ENCODE results near the gene COPG1.
A peak's percentile ranks its signal among the peaks of the same experiment; 100 is the strongest.

DNA sequence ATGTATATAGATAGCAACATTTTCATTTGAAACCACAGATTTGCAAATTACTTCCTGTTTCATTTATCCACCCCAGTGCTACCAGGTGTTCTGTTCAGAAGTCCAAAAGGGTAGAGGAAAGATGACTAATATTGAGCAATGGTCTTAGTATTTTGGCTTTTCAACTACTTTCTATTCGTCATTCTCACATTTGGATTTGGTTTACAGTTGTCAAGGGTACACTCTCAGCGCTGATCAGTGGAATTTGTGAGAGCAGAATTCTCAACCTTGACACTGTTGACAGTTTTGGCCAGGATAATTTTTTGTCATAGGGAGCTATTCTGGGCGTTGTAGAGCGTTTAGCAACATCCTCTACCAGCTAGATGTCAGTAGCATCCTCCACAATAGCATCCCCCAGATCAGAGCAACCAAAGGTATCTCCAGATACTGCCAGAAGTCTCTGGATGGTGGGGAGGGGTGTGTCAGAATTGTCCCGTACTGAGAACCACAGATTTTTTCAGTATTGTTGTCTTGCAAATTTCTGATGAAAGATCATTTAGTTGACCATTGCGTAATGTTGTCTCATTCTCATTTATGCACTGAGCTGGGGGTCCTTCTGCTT is 33.4 kb downstream of the COPG1 start:
- TF ChIP-seq, protein P1, sequence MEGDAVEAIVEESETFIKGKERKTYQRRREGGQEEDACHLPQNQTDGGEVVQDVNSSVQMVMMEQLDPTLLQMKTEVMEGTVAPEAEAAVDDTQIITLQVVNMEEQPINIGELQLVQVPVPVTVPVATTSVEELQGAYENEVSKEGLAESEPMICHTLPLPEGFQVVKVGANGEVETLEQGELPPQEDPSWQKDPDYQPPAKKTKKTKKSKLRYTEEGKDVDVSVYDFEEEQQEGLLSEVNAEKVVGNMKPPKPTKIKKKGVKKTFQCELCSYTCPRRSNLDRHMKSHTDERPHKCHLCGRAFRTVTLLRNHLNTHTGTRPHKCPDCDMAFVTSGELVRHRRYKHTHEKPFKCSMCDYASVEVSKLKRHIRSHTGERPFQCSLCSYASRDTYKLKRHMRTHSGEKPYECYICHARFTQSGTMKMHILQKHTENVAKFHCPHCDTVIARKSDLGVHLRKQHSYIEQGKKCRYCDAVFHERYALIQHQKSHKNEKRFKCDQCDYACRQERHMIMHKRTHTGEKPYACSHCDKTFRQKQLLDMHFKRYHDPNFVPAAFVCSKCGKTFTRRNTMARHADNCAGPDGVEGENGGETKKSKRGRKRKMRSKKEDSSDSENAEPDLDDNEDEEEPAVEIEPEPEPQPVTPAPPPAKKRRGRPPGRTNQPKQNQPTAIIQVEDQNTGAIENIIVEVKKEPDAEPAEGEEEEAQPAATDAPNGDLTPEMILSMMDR (IDR thresholded peaks at IDR 0.05) = no peak
- TF ChIP-seq POLR2AphosphoS5 (IDR thresholded peaks at IDR 0.05) (peak in 1 of 3 donors; percentile 40), EP300 (IDR thresholded peaks at IDR 0.05; ENCODE audit: low read depth) (no peak), POLR2A (IDR thresholded peaks at IDR 0.05) (no peak)
